PC-3 (cell line): Measurements from ENCODE around the gene THAP7.

Experiments used
- CTCF ChIP-seq: fragments of 300-600 bp; sonication (generic); conservative IDR thresholded peaks from 2 replicates; pipeline ENCODE4 v1.5.1; 2017; ENCODE audit warnings: antibody characterized with exemption, low read depth, mild to moderate bottlenecking, low read length
- EZH2 ChIP-seq: fragments of 300-600 bp; sonication (generic); IDR thresholded peaks from one replicate; pipeline ENCODE4 v1.6.1; 2017; ENCODE audit warnings: antibody characterized with exemption, mild to moderate bottlenecking, low read length; ENCODE audit not compliant: unreplicated experiment

GRCh38 chr22:21028277-21029251 lies 26.6 kb upstream of the THAP7 start:
- no peak for TF ChIP-seq CTCF
- TF ChIP-seq EZH2 = no peak
